A673 (cell line): ENCODE measurements around the gene CCDC183. TPM values are rescaled to one million over a fixed set of nuclear protein-coding genes. Genes with fewer than 3 reads are reported as not detected.

Experiments used
- BruUV-seq: library from RNA; stranded (reverse); fragments of 400-500 nt; replicated peaks from 2 replicates; lab custom pipeline; 2021; lab: Mats Ljungman, UMichigan
- CTCF ChIA-PET: fragments of 300-600 bp; sonication (Branson Sonifier 250); formaldehyde crosslinking; loops from one replicate; lab custom pipeline; 2022; ENCODE audit warnings: antibody characterized with exemption; lab: Charles Lee
- POLR2A ChIA-PET: fragments of 300-600 bp; sonication (Branson Sonifier 250); formaldehyde crosslinking; loops from one replicate; lab custom pipeline; 2022; ENCODE audit warnings: antibody characterized with exemption; ENCODE audit not compliant: low non-redundant PET; lab: Charles Lee
- DNase-seq: peaks from one replicate; pipeline ENCODE4 v3.0.0-alpha.2; 2015; ENCODE audit warnings: low spot score
- H3K27ac ChIP-seq: fragments of 200-600 bp; sonication (generic); 2 replicates; pipeline ENCODE4 v1.5.1; 2016; ENCODE audit warnings: mixed run types, low read depth, mild to moderate bottlenecking, mixed read lengths, antibody characterized with exemption, low read length; ENCODE audit not compliant: poor library complexity, severe bottlenecking
- H3K27me3 ChIP-seq: fragments of 200-600 bp; sonication (generic); replicated peaks from 2 replicates; pipeline ENCODE4 v1.6.1; 2017; ENCODE audit warnings: mixed run types, low read depth, mild to moderate bottlenecking, mixed read lengths, antibody characterized with exemption, low read length; ENCODE audit not compliant: insufficient read depth, poor library complexity
- H3K36me3 ChIP-seq: fragments of 200-600 bp; sonication (generic); 2 replicates; pipeline ENCODE4 v1.6.1; 2016; ENCODE audit warnings: mixed run types, mild to moderate bottlenecking, mixed read lengths, antibody characterized with exemption, low read length; ENCODE audit not compliant: insufficient read depth, poor library complexity, severe bottlenecking
- H3K4me1 ChIP-seq: fragments of 200-600 bp; sonication (generic); 2 replicates; pipeline ENCODE4 v1.6.1; 2017; ENCODE audit warnings: mixed run types, mild to moderate bottlenecking, mixed read lengths, antibody characterized with exemption, low read length; ENCODE audit not compliant: insufficient read depth, poor library complexity, severe bottlenecking
- H3K4me3 ChIP-seq: fragments of 200-600 bp; sonication (generic); 2 replicates; pipeline ENCODE4 v1.5.1; 2016; ENCODE audit warnings: low read depth, mixed run types, mild to moderate bottlenecking, mixed read lengths, low read length; ENCODE audit not compliant: poor library complexity, severe bottlenecking
- H3K9me3 ChIP-seq: fragments of 200-600 bp; sonication (generic); 2 replicates; pipeline ENCODE4 v1.6.1; 2016; ENCODE audit warnings: mixed run types, low read depth, mild to moderate bottlenecking, mixed read lengths, antibody characterized with exemption, low read length; ENCODE audit not compliant: poor library complexity, severe bottlenecking
- EZH2 ChIP-seq: fragments of 200-600 bp; sonication (generic); IDR thresholded peaks from 2 replicates; pipeline ENCODE4 v1.6.1; 2017; ENCODE audit warnings: borderline replicate concordance, low read depth, mild to moderate bottlenecking, mixed read lengths, antibody characterized with exemption, low read length; ENCODE audit not compliant: poor library complexity, severe bottlenecking
- intact Hi-C: fragments of 100-400 bp; cut with micrococcal nuclease; formaldehyde crosslinking; loops from one replicate; pipeline ENCODE4 v1.10.0; 2022; ENCODE audit not compliant: unreplicated experiment
- total RNA-seq: library from RNA; stranded (reverse); gene quantifications from 2 replicates; pipeline ENCODE4 v1.2.3, GENCODE V29; 2021
- TF ChIP-seq, protein P1 (sequence below): fragments of 300-800, 200-600 bp; sonication (generic); conservative IDR thresholded peaks from 2 replicates; pipeline ENCODE4 v1.5.1; 2017; ENCODE audit warnings: low read depth, mild to moderate bottlenecking, antibody characterized with exemption, low read length, moderate library complexity, mixed read lengths

The CCDC183 gene
- total RNA-seq, 1 experiment from 2014 or later = not detected

DNA sequence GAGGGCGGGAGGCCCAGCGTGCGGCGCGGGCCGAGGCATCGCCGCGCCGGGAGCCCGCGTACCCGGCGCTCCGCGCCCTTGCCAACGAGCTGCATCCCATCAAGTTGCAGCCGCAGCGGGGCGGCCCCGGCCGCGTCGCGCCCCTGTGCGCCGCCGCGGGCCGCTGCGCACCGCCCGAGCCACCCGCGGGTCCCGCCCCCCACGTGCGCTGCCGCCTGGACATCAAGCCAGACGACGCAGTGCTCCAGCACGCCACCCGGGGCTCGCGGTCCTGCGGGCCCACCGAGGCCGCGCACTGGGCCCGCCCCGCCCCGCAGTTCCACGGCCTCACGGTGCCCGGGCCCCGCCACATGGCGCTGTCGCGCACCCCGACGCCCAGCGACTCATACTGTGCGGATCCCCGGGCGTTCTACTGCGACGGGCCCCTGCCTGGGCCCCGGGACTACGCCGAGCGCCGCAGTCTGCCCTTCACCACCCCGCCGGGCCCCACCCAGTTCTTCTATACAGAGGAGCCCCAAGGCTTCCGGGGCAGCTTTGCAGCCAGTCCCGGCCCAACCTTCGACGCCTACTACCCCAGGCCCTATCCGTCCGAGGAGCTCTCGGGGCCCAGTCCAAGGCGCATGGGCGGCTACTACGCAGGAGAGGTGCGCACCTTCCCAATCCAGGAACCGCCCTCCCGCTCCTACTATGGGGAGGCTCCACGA, 48.8 kb downstream of the CCDC183 start:
- no TSS peak for BruUV-seq
- no peak overlapping the region for H3K4me3 ChIP-seq
- peaks cover 32% of the 10 kb centered on the region for H3K4me1 ChIP-seq
- H3K27me3 ChIP-seq = no peaks in the 10 kb centered on the region
- peaks cover under 1% of the 10 kb centered on the region for H3K36me3 ChIP-seq
- no peak for TF ChIP-seq EZH2
- POLR2A ChIA-PET = no interaction called here
- intact Hi-C loops = loop anchor here (5.0 kb wide), 1 partner anchor 43 kb away; no protein-coding TSS in a partner anchor
- CTCF ChIA-PET = no interaction called here
- H3K27ac ChIP-seq = no peak overlapping the region
- no peak for DNase-seq
- H3K9me3 ChIP-seq = no peaks in the 10 kb centered on the region

DNA sequence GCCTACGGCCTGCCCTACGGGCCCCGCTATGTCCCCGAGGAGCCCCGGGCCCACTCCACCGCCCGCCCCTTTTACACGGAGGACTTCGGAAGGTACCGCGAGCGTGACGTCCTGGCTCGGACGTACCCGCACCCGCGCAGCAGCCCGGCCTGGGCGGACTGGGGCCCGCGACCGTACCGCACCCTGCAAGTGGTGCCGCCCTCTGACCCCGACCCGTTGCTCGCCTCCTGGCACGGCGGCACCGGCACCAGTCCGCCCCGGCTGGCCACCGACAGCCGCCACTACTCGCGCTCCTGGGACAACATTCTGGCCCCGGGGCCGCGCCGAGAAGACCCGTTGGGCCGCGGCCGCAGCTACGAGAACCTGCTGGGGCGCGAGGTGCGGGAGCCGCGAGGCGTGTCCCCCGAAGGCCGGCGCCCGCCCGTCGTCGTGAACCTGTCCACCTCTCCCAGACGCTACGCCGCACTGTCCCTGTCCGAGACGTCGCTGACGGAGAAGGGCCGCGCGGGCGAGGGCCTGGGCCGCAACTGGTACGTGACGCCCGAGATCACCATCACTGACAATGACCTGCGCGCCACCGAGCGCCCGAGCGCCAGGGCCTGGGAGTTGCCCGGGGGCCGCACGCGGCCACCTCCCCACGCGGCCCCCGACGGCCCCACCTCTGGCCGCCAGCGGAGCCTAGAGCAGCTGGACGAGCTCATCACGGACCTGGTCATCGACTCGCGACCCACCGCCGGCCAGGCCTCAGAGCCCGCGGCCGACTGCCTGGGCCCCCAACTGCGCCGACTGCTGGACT, 49.5 kb downstream of the CCDC183 start:
- intact Hi-C loops = no loop called here
- POLR2A ChIA-PET = no interaction called here
- no TSS peak for BruUV-seq
- no peaks in the 10 kb centered on the region for H3K36me3 ChIP-seq
- H3K4me3 ChIP-seq = no peak overlapping the region
- CTCF ChIA-PET = no interaction called here
- no peak for TF ChIP-seq EZH2
- TF ChIP-seq, protein P1, sequence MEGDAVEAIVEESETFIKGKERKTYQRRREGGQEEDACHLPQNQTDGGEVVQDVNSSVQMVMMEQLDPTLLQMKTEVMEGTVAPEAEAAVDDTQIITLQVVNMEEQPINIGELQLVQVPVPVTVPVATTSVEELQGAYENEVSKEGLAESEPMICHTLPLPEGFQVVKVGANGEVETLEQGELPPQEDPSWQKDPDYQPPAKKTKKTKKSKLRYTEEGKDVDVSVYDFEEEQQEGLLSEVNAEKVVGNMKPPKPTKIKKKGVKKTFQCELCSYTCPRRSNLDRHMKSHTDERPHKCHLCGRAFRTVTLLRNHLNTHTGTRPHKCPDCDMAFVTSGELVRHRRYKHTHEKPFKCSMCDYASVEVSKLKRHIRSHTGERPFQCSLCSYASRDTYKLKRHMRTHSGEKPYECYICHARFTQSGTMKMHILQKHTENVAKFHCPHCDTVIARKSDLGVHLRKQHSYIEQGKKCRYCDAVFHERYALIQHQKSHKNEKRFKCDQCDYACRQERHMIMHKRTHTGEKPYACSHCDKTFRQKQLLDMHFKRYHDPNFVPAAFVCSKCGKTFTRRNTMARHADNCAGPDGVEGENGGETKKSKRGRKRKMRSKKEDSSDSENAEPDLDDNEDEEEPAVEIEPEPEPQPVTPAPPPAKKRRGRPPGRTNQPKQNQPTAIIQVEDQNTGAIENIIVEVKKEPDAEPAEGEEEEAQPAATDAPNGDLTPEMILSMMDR = no peak
- H3K27me3 ChIP-seq = no peaks in the 10 kb centered on the region
- peaks cover 30% of the 10 kb centered on the region for H3K4me1 ChIP-seq
- H3K27ac ChIP-seq = no peak overlapping the region
- no peaks in the 10 kb centered on the region for H3K9me3 ChIP-seq
- DNase-seq = no peak

DNA sequence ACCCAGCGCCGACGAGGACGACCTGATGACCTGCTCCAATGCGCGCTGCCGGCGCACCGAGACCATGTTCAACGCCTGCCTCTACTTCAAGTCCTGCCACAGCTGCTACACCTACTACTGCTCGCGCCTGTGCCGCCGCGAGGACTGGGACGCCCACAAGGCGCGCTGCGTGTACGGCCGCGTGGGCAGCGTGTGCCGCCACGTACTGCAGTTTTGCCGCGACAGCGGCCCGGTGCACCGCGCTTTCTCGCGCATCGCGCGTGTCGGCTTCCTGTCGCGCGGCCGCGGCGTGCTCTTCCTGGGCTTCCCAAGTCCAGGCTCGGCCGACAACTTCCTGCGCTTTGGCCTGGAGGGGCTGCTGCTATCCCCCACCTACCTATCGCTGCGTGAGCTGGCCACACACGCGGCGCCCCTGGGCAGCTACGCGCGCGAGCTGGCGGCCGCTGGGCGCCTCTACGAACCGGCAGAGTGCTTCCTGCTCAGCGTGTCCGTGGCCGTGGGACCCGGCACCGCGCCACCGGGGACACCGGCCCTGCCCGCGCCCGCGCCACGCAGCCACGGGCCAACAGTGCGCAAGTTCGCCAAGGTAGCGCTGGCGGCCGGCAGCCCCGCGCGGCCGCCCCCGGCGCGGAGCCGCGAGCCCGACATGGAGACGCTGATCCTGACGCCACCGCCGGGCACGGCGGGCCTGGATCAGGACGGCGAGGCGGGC, 50.4 kb downstream of the CCDC183 start:
- Histone ChIP-seq H3K27ac (no peak overlapping the region), H3K4me3 (peak overlapping the region; percentile 78), H3K4me1 (peaks cover 21% of the 10 kb centered on the region), H3K9me3 (no peaks in the 10 kb centered on the region), H3K36me3 (no peaks in the 10 kb centered on the region), H3K27me3 (no peaks in the 10 kb centered on the region)
- intact Hi-C loops = no loop called here
- BruUV-seq = no TSS peak
- no peak for TF ChIP-seq EZH2
- POLR2A ChIA-PET = no interaction called here
- DNase-seq = no peak
- CTCF ChIA-PET = no interaction called here
